Upper lobe of left lung (tissue), 6 donors: Measurements from ENCODE around the gene XIST. TPM values are rescaled to one million over a fixed set of nuclear protein-coding genes. Genes with fewer than 3 reads are reported as not detected.

ENCODE experiments used
- ATAC-seq, 2 donors: fragments of 200-7000 bp; cut with Tn5 transposase; one replicate each; pipeline ENCODE4 v1.9.1; 2022; ENCODE audit warnings: mild to moderate bottlenecking in 2 of 2, moderate library complexity in 2 of 2; ENCODE audit not compliant: low FRiP score in 2 of 2
- DNase-seq, 2 donors: peaks; one replicate each; pipeline ENCODE4 v3.0.0-alpha.2; 2019 to 2020
- H3K27ac ChIP-seq, 4 donors: fragments of 200-600 bp; sonication (generic); one replicate each; pipeline ENCODE4 v1.5.1; 2016 to 2019
- H3K27me3 ChIP-seq, 4 donors: fragments of 200-600 bp; sonication (generic); one replicate each; pipeline ENCODE4 v1.5.1; 2017 to 2019
- H3K36me3 ChIP-seq, 4 donors: fragments of 200-600 bp; sonication (generic); one replicate each; pipeline ENCODE4 v1.5.1; 2016 to 2019
- H3K4me1 ChIP-seq, 4 donors: fragments of 200-600 bp; sonication (generic); one replicate each; pipeline ENCODE4 v1.5.1; 2018 to 2019
- H3K4me3 ChIP-seq, 4 donors: fragments of 200-600 bp; sonication (generic); one replicate each; pipeline ENCODE4 v1.5.1; 2017 to 2019; ENCODE audit warnings: mild to moderate bottlenecking in 2 of 4, moderate library complexity in 1 of 4
- H3K9me3 ChIP-seq, 4 donors: fragments of 200-600 bp; sonication (generic); one replicate each; pipeline ENCODE4 v1.5.1; 2018 to 2019
- EP300 ChIP-seq, 4 donors: sonication (generic); formaldehyde crosslinking; IDR thresholded peaks; one replicate each; pipeline ENCODE4 v1.5.1; 2017; ENCODE audit warnings: antibody characterized with exemption in 4 of 4, control low read depth in 2 of 4
- POLR2A ChIP-seq, 4 donors: fragments of 450-650 bp; IDR thresholded peaks; one replicate each; pipeline ENCODE4 v1.5.1; 2016 to 2017; ENCODE audit warnings: antibody characterized with exemption in 4 of 4, mild to moderate bottlenecking in 2 of 4
- POLR2AphosphoS5 ChIP-seq, 2 donors: sonication (generic); formaldehyde crosslinking; IDR thresholded peaks; one replicate each; pipeline ENCODE4 v1.5.1; 2017; ENCODE audit warnings: antibody characterized with exemption in 2 of 2
- WGBS, 2 donors: methylation state at CpG; one replicate each; pipeline ENCODE4 v1.1.5; 2017 to 2018; 5-methylcytosine and 5-hydroxymethylcytosine counted together
- total RNA-seq, 6 donors: library from RNA; depleted of rRNA in 4 of 6; stranded (reverse); fragments of >200 nt in 4 of 6; gene quantifications; one replicate each; pipeline versions ENCODE4 v1.1.0 to v1.2.1, GENCODE V29; 2016 to 2021
- TF ChIP-seq, protein P1 (sequence below), 6 experiments: fragments of 450-650 bp in 4 of 6; fragments of 200-600 bp in 2 of 6; sonication (generic) in 2 of 6; IDR thresholded peaks; one replicate each; pipeline ENCODE4 v1.5.1; 2016 to 2019; ENCODE audit warnings: antibody characterized with exemption in 6 of 6
- donor health status: DM: no; HTN: no; CAD: no; lungs with moderate emphysema.
- donor health status: DM: no; HTN: yes; CAD: no; lungs with severe emphysema.

Gene XIST
- total RNA-seq, 6 donors from 2014 or later, result under 0.01 to 402 (median 93.3) TPM

GRCh38 chrX:73840120-73840924, 12.2 kb downstream of the XIST start:
- Histone ChIP-seq H3K9me3 (no peaks in the 10 kb centered on the region), H3K4me1 (peaks cover 0 to 43% (median 11%) of the 10 kb centered on the region in 4 donors), H3K27me3 (no peaks in the 10 kb centered on the region), H3K4me3 (no peak overlapping the region), H3K27ac (no peak overlapping the region), H3K36me3 (peaks cover 0 to 3% (median 0%) of the 10 kb centered on the region in 4 donors)
- 79 to 91% methylated on average over 6 of the region's 6 CpGs for WGBS, 2 donors
- DNase-seq (no peak), ATAC-seq (no peak)
- no peak for TF ChIP-seq POLR2A (IDR thresholded peaks at IDR 0.05)
- TF ChIP-seq, protein P1, sequence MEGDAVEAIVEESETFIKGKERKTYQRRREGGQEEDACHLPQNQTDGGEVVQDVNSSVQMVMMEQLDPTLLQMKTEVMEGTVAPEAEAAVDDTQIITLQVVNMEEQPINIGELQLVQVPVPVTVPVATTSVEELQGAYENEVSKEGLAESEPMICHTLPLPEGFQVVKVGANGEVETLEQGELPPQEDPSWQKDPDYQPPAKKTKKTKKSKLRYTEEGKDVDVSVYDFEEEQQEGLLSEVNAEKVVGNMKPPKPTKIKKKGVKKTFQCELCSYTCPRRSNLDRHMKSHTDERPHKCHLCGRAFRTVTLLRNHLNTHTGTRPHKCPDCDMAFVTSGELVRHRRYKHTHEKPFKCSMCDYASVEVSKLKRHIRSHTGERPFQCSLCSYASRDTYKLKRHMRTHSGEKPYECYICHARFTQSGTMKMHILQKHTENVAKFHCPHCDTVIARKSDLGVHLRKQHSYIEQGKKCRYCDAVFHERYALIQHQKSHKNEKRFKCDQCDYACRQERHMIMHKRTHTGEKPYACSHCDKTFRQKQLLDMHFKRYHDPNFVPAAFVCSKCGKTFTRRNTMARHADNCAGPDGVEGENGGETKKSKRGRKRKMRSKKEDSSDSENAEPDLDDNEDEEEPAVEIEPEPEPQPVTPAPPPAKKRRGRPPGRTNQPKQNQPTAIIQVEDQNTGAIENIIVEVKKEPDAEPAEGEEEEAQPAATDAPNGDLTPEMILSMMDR (IDR thresholded peaks at IDR 0.05), result no peak
- no peak for TF ChIP-seq POLR2AphosphoS5 (IDR thresholded peaks at IDR 0.05)
- no peak for TF ChIP-seq EP300 (IDR thresholded peaks at IDR 0.05)

DNA sequence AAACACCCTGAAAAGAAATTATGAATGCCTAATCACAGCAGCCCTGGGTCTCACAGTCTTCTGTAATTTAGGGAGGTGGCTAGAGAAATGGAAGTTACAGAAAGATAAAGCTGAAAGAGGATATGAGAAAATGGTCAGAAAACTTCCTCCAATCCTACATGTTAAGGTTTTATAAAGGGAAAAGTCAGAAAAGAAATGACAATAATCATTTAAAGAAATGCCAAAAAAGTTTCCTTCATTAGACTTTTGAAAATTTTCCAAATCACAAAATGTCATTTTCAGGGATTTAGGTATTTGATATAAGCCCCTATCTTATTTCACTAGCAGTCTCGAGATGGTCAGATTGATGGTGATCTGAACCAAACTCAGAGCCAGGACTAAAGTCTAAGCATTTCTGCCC, 13.4 kb downstream of the XIST start:
- no peaks in the 10 kb centered on the region for H3K36me3 ChIP-seq
- ATAC-seq (no peak), DNase-seq (no peak)
- H3K4me3 ChIP-seq, result no peak overlapping the region
- H3K9me3 ChIP-seq, result no peaks in the 10 kb centered on the region
- no peaks in the 10 kb centered on the region for H3K27me3 ChIP-seq
- 67 to 77% methylated on average over 1 of the region's 1 CpG for whole genome bisulfite sequencing, 2 donors
- TF ChIP-seq EP300 (IDR thresholded peaks at IDR 0.05), result no peak
- no peak for TF ChIP-seq POLR2A (IDR thresholded peaks at IDR 0.05)
- TF ChIP-seq, protein P1 (IDR thresholded peaks at IDR 0.05), result no peak
- no peak for TF ChIP-seq POLR2AphosphoS5 (IDR thresholded peaks at IDR 0.05)
- no peak overlapping the region for H3K27ac ChIP-seq
- peaks cover 0 to 32% (median 6%) of the 10 kb centered on the region in 4 donors for H3K4me1 ChIP-seq

DNA sequence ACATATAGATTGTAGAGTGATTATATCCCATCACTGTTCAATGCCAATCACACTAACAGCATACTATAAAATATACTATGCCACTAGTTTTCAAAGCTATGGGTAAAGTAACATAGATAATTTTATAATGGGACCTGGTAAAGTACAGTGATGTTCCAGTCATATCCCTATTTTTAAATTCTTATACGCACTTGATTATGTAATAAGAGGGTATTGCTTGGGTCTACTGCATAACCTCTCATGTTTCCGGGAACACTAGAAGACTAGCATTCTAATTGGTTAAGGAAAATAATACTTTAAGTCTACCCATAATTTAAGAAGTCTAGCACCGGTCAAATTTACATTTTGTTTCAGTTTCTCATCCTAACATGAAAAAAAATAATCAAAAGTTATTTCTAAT, 14.4 kb downstream of the XIST start:
- H3K36me3 ChIP-seq, result peaks cover 0 to 4% (median 0%) of the 10 kb centered on the region in 4 donors
- H3K27me3 ChIP-seq, result no peaks in the 10 kb centered on the region
- TF ChIP-seq, protein P1 (IDR thresholded peaks at IDR 0.05), result no peak
- TF ChIP-seq EP300 (IDR thresholded peaks at IDR 0.05), result no peak
- H3K4me3 ChIP-seq, result no peak overlapping the region
- H3K27ac ChIP-seq, result no peak overlapping the region
- peaks cover 0 to 21% (median 4%) of the 10 kb centered on the region in 4 donors for H3K4me1 ChIP-seq
- no peak for DNase-seq
- no peaks in the 10 kb centered on the region for H3K9me3 ChIP-seq
- 83 to 92% methylated on average over 3 of the region's 3 CpGs for WGBS, 2 donors
- no peak for ATAC-seq

DNA sequence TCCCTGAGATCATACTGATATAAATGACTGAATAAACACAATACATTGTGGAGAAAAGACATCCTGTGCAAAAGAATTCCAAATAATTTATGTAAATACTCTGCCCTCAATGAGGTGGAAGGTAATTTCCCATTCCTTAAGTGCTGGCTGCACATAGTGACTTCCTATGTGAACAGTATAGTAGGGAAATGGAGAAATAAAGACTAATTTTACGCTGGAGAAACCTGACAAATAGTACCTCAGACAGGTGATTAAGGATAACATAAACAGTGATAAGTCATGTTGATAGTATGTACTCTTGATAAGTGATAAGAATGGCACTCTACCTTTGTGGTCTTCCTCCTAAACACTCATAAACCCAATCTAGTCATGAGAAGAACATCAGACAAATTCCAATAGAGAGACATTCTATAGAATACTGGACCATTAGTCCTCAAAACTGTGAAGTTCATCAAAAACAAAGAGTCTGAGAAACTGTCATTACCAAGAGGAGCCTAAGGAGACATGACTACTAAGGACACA, 15.5 kb downstream of the XIST start:
- Histone ChIP-seq H3K9me3 (no peaks in the 10 kb centered on the region), H3K4me3 (no peak overlapping the region), H3K27ac (no peak overlapping the region), H3K4me1 (peaks cover 0 to 13% (median 2%) of the 10 kb centered on the region in 4 donors), H3K36me3 (peaks cover 0 to 8% (median 1%) of the 10 kb centered on the region in 4 donors), H3K27me3 (no peaks in the 10 kb centered on the region)
- TF ChIP-seq POLR2A (IDR thresholded peaks at IDR 0.05) (no peak), POLR2AphosphoS5 (IDR thresholded peaks at IDR 0.05) (no peak), EP300 (IDR thresholded peaks at IDR 0.05) (no peak)
- TF ChIP-seq, protein P1 (IDR thresholded peaks at IDR 0.05), result no peak
- ATAC-seq, result no peak
- WGBS, 2 donors, result 33 to 42% methylated on average over 1 of the region's 1 CpG
- no peak for DNase-seq
